AG10803 (cell line): ENCODE results near the gene MRPL21.

Experiments used
- DNase-seq: peaks from one replicate; pipeline ENCODE4 v3.0.0; 2010; ENCODE audit warnings: low read depth
- H3K4me3 ChIP-seq: 2 replicates; pipeline ENCODE4 v1.5.1; 2011; ENCODE audit warnings: mild to moderate bottlenecking, low read length, control low read depth
- CTCF ChIP-seq: conservative IDR thresholded peaks from 2 replicates; pipeline ENCODE4 v1.5.1; 2011; ENCODE audit warnings: mild to moderate bottlenecking, low read length, control low read depth, inconsistent platforms

MRPL21 gene

GRCh38 chr11:68934666-68935065 lies 31.0 kb upstream of the MRPL21 start:
- H3K4me3 ChIP-seq, result no peak overlapping the region
- DNase-seq, result no peak
- TF ChIP-seq CTCF, result no peak

GRCh38 chr11:68934321-68934645 lies 30.7 kb upstream of the MRPL21 start:
- DNase-seq, result no peak
- no peak for TF ChIP-seq CTCF

GRCh38 chr11:68933605-68934320 lies 30.1 kb upstream of the MRPL21 start:
- TF ChIP-seq CTCF, result no peak
- DNase-seq, result no peak
- no peak overlapping the region for H3K4me3 ChIP-seq

More at GRCh38 chr11:68934321-68934645, 30.7 kb upstream of the MRPL21 start:
- no peak overlapping the region for H3K4me3 ChIP-seq

GRCh38 chr11:68932933-68933577 lies 29.4 kb upstream of the MRPL21 start:
- no peak for TF ChIP-seq CTCF
- no peak overlapping the region for H3K4me3 ChIP-seq
- no peak for DNase-seq

- DNase-seq, result no peak
- no peak overlapping the region for H3K4me3 ChIP-seq
- no peak for TF ChIP-seq CTCF
Observed at GRCh38 chr11:68932358-68932757, 28.7 kb upstream of the MRPL21 start.

GRCh38 chr11:68931911-68932310 lies 28.3 kb upstream of the MRPL21 start:
- DNase-seq, result no peak
- no peak for TF ChIP-seq CTCF
- no peak overlapping the region for H3K4me3 ChIP-seq
